Loucy (cell line): ENCODE results near the gene MANF.

ENCODE experiments used
- H2AFZ ChIP-seq: fragments of 200-600 bp; sonication (generic); 2 replicates; pipeline ENCODE4 v1.6.0; 2016; ENCODE audit warnings: antibody characterized with exemption, mild to moderate bottlenecking, low read length, moderate library complexity
- H3F3A ChIP-seq: fragments of 200-600 bp; 2 replicates; pipeline ENCODE4 v1.6.0; 2016; ENCODE audit warnings: antibody characterized with exemption, low read depth, mild to moderate bottlenecking
- H3K27me3 ChIP-seq: fragments of 200-600 bp; sonication (generic); 2 replicates; pipeline ENCODE4 v1.6.1; 2014; ENCODE audit warnings: low read length, mild to moderate bottlenecking; ENCODE audit not compliant: insufficient read depth, poor library complexity, severe bottlenecking
- H3K36me3 ChIP-seq: fragments of 200-600 bp; sonication (generic); 2 replicates; pipeline ENCODE4 v1.6.1; 2016; ENCODE audit warnings: low read length; ENCODE audit not compliant: insufficient read depth
- H3K4me1 ChIP-seq: fragments of 200-600 bp; sonication (generic); 2 replicates; pipeline ENCODE4 v1.5.1; 2014; ENCODE audit warnings: low read length, mild to moderate bottlenecking; ENCODE audit not compliant: insufficient read depth, poor library complexity, severe bottlenecking
- H3K4me2 ChIP-seq: fragments of 200-600 bp; sonication (generic); 2 replicates; pipeline ENCODE4 v1.6.0; 2014; ENCODE audit warnings: antibody characterized with exemption, low read length, low read depth, mild to moderate bottlenecking; ENCODE audit not compliant: poor library complexity, severe bottlenecking
- H3K4me3 ChIP-seq: fragments of 200-600 bp; sonication (generic); 2 replicates; pipeline ENCODE4 v1.5.1; 2014; ENCODE audit warnings: low read length, mild to moderate bottlenecking, mixed read lengths; ENCODE audit not compliant: poor library complexity, severe bottlenecking
- H3K79me2 ChIP-seq: fragments of 200-600 bp; sonication (generic); 2 replicates; pipeline ENCODE4 v1.6.1; 2014; ENCODE audit warnings: low read length; ENCODE audit not compliant: insufficient read depth
- H3K9ac ChIP-seq: fragments of 200-600 bp; sonication (generic); 2 replicates; pipeline ENCODE4 v1.6.0; 2014; ENCODE audit warnings: mild to moderate bottlenecking, low read depth, low read length, moderate library complexity; ENCODE audit not compliant: poor library complexity, severe bottlenecking
- H3K9me2 ChIP-seq: fragments of 200-600 bp; sonication (generic); replicated peaks from 2 replicates; pipeline ENCODE4 v1.6.1; 2016; ENCODE audit warnings: low read depth, low read length, mixed read lengths
- H3K9me3 ChIP-seq: fragments of 200-600 bp; sonication (generic); 2 replicates; pipeline ENCODE4 v1.6.1; 2014; ENCODE audit warnings: mild to moderate bottlenecking, antibody characterized with exemption, low read length, low read depth; ENCODE audit not compliant: insufficient read depth
- H4K20me1 ChIP-seq: fragments of 200-600 bp; sonication (generic); 2 replicates; pipeline ENCODE4 v1.6.0; 2014; ENCODE audit warnings: antibody characterized with exemption, low read length, mild to moderate bottlenecking; ENCODE audit not compliant: insufficient read depth, poor library complexity, severe bottlenecking
- CTCF ChIP-seq: fragments of 200-600 bp; sonication (generic); conservative IDR thresholded peaks from 2 replicates; pipeline ENCODE4 v1.5.1; 2014; ENCODE audit warnings: mild to moderate bottlenecking, antibody characterized with exemption, low read length
- EZH2phosphoT487 ChIP-seq: fragments of 200-600 bp; IDR thresholded peaks from 2 replicates; pipeline ENCODE4 v1.6.1; 2018; ENCODE audit warnings: antibody characterized with exemption, mild to moderate bottlenecking, moderate library complexity, borderline replicate concordance

Gene MANF

GRCh38 chr3:51373658-51374421 is 11.3 kb upstream of the MANF start:
- Histone ChIP-seq H2AFZ (no peak overlapping the region), H3K36me3 (no peaks in the 10 kb centered on the region), H3K4me2 (no peak overlapping the region), H3K4me1 (peaks cover under 1% of the 10 kb centered on the region), H3K9me2 (no peaks in the 10 kb centered on the region), H4K20me1 (no peaks in the 10 kb centered on the region), H3K4me3 (no peak overlapping the region), H3K9me3 (no peaks in the 10 kb centered on the region), H3K27me3 (no peaks in the 10 kb centered on the region), H3K79me2 (no peaks in the 10 kb centered on the region), H3F3A (no peaks in the 10 kb centered on the region), H3K9ac (no peak overlapping the region)
- TF ChIP-seq EZH2phosphoT487 (no peak), CTCF (no peak)

- TF ChIP-seq EZH2phosphoT487 (no peak), CTCF (no peak)
- no peak overlapping the region for H2AFZ ChIP-seq
Measured at GRCh38 chr3:51374456-51374855, 10.6 kb upstream of the MANF start.

GRCh38 chr3:51375136-51375535 is 10.0 kb upstream of the MANF start:
- Histone ChIP-seq H3K4me1 (peaks cover 10% of the 10 kb centered on the region), H3K9me2 (no peaks in the 10 kb centered on the region), H2AFZ (no peak overlapping the region), H3F3A (no peaks in the 10 kb centered on the region), H3K4me3 (no peak overlapping the region), H4K20me1 (no peaks in the 10 kb centered on the region), H3K4me2 (no peak overlapping the region), H3K9me3 (no peaks in the 10 kb centered on the region), H3K27me3 (no peaks in the 10 kb centered on the region), H3K36me3 (no peaks in the 10 kb centered on the region), H3K9ac (no peak overlapping the region), H3K79me2 (no peaks in the 10 kb centered on the region)
- TF ChIP-seq EZH2phosphoT487 (no peak), CTCF (no peak)

More at GRCh38 chr3:51374456-51374855, 10.6 kb upstream of the MANF start:
- H3K9me2 ChIP-seq: no peaks in the 10 kb centered on the region
- no peaks in the 10 kb centered on the region for H3K36me3 ChIP-seq
- no peak overlapping the region for H3K4me2 ChIP-seq
- H3K27me3 ChIP-seq: no peaks in the 10 kb centered on the region
- no peaks in the 10 kb centered on the region for H4K20me1 ChIP-seq
- H3K4me3 ChIP-seq: no peak overlapping the region
- H3K9ac ChIP-seq: no peak overlapping the region
- H3K4me1 ChIP-seq: peaks cover 7% of the 10 kb centered on the region
- no peaks in the 10 kb centered on the region for H3K79me2 ChIP-seq
- H3F3A ChIP-seq: no peaks in the 10 kb centered on the region
- no peaks in the 10 kb centered on the region for H3K9me3 ChIP-seq
